AG08396 (cell line): ENCODE data around the gene CRACDL.

Experiments
- DNase-seq: peaks from one replicate; pipeline ENCODE4 v3.0.0; 2012; ENCODE audit warnings: low spot score, mixed read lengths

CRACDL gene

DNA sequence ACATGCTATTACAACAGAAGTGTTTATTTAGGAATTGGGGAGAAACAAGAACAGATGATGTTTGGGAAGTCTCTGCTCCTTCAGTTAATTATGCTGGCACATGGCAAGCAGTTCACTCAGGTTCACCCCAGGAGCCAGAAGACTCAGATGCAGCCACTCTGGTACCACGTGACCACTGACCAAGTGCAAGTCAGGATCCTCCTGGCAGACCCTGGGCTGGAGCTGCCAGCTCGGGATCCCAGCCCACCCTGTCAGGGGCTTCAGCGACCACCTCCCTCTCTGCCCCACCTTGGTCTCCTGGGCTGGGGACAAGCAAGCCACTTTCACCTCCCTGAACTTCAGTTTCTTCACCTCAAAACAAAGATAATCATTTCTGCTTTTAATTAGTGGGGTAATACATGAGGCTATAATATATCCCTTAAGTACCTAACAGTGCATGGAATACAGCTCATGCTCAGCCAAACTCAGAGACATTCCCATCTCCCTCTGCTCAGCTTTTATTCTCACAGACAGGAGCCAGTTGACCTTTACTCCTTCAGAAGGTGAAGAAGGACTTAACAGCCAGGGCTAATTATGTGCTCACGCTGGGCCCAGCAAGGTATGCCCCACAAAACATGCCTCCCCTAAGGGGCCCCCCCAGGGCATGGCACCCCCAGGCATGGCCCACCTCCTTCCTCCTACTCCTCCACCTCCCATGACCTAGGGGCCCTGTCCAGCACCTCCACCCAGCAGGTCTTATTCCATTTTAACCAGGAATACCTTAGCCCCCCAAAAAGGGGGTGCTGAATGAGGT, 11.8 kb downstream of the CRACDL start:
- no peak for DNase-seq

DNA sequence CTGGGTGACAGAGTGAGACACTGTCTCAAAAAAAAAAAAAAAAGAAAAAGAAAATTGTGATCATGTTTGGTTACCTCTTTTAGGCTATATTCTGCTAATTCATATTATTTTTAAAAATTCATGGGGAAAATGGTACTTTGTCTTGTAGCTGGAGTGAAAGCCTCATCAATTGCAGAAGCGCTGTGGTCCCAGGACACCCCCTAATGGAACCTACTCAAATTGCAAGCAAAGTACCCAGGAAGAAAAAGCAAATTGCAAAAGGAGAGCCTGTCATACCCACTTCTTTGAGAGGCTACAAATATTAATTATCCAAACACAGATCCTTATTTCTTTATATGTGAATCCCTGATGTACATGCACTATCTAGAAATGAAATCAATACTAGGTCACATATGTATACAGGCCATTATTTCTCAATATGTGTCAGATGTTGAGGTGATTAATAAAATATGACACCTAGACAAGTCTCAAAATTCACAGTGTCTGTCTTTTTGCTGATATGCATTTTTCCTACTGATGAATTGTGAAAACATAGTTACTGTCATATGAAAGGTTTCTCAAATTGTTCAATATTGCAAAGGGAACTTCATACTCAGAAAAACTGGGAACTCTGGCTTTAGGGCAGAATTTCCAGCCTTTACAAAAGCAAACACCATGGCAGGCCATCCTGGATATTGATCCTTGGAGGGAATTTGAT, 12.6 kb downstream of the CRACDL start:
- DNase-seq = no peak

GRCh38 chr2:98921062-98921461, 15.0 kb downstream of the CRACDL start:
- DNase-seq = no peak

DNA sequence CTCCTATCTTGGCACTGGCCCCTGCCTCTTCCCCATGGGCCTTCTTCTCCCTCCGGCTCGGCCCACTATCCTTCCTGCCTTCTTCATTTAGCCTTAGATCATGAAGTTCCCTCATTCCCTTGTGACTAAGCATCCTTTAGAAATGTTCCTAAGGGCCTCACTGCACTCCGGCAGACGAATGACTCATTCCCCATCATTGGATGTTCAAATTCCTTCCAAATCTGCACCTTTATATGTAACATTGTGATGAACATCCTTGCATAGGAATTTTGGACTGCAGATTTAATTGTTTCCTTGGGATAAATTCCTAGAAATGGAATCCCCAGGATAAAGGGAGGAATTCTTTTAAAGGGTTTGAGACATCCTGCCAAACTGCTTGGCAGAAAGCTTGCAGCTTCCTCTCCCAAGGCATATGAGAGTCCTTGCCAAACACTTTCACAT, 19.0 kb downstream of the CRACDL start:
- DNase-seq = peak; percentile 71

GRCh38 chr2:98915751-98916358, 20.2 kb downstream of the CRACDL start:
- no peak for DNase-seq

DNA sequence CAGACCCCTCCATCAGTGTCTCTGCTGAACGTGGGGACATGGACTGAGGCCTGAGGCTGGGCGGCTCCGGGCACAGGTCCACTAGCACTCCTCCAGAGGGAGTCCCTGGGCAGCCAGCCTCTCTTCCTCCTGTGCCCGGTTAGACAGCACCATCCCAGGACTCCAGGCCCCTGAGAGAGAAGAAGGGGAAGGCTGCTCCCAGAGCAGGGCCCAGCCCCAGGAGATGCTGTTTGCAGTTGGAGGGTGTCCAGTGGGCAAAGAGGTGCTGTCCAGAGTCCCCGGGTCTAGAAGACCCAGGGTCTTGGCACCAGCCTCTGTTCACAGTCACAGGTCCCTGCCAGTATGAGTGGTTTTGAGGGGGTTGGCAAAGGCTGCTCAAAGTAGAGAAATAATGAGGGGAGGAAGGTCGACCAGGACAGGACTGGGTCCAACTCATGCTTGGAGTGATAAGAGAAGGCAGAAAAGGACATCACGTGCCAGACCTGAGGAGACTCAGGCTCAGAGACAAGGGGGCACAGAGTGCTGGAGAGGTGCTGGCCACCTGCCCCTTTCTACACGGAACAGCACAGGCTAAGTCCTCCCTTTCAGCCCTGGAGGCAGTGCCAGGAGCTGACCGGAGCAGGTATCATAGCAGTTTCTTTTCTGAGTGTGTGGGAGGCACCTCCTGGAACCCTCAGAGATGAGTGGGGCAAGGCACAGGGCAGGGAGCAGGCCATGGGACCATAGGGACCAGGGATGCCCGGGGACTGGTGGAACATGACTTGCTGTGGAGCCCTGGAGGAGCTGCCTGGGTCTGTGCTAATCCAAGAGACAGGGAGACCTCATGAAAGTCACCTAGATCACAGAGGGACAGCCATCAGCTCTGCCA, 21.1 kb downstream of the CRACDL start:
- DNase-seq = no peak

- DNase-seq = no peak
These were observed 21.9 kb downstream of the CRACDL start for GRCh38 chr2:98913916-98914712.

- no peak for DNase-seq
These were observed 22.8 kb downstream of the CRACDL start for GRCh38 chr2:98912957-98913915.

- peak; percentile 76 for DNase-seq
These were observed 23.7 kb downstream of the CRACDL start for GRCh38 chr2:98912221-98912851.

GRCh38 chr2:98911376-98912154, 24.5 kb downstream of the CRACDL start:
- no peak for DNase-seq

DNA sequence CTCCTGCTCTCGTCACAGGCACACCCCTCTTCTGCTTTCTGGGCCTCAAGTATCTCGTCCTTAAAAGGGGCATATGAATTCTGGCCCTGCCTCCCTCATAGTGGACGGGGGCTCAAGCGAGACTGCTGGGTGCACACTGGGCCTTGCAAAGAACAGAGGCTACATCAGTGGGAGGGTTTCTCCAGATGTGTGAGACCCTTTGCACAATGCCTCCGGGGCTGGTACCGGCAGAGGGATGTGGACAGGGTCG, 25.0 kb downstream of the CRACDL start:
- DNase-seq = no peak

GRCh38 chr2:98910349-98911125, 25.5 kb downstream of the CRACDL start:
- DNase-seq = no peak

DNA sequence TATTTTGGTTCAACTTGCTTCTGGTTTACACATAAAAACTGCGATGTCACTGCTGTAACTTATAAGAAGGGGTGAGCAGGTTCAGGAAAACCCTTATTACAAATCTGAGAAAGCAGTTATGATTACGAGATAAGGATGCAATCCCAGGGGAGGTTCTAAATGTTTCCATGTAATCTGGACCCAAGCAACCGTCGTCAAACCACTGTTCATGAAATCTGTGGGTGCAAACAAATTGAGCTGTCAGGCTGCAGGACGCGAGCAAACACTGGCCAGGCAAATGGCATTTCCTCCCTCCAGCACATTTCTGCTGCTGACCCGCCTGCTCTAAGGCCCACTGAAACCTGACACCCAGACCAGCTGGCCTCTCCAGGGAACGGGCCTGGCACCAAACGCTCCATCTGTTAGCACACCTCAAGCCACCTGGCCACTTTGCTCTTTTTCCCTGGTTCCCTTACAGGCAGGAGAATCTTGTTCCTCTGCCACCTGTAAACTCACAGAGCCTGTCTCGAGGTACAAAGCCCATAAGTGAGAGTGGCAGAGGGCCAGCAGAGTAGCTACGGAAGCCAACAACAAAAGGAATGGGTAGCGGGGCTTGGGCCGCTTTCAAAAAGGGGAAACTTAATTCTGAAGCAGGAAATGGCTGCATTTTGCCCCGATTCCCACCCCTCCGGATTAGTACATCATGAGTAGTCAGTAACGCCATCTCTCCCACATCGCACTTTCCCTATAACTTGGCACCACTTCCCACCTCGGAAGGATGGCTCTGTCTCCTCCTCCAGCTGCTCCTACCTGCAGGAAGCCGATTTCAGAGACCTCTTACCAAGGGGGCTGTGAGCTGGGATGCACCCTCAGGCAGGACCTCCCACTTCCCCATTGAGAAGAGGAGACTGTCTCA, 26.5 kb downstream of the CRACDL start:
- peak; percentile 69 for DNase-seq

GRCh38 chr2:98908931-98909316, 27.1 kb downstream of the CRACDL start:
- no peak for DNase-seq

DNA sequence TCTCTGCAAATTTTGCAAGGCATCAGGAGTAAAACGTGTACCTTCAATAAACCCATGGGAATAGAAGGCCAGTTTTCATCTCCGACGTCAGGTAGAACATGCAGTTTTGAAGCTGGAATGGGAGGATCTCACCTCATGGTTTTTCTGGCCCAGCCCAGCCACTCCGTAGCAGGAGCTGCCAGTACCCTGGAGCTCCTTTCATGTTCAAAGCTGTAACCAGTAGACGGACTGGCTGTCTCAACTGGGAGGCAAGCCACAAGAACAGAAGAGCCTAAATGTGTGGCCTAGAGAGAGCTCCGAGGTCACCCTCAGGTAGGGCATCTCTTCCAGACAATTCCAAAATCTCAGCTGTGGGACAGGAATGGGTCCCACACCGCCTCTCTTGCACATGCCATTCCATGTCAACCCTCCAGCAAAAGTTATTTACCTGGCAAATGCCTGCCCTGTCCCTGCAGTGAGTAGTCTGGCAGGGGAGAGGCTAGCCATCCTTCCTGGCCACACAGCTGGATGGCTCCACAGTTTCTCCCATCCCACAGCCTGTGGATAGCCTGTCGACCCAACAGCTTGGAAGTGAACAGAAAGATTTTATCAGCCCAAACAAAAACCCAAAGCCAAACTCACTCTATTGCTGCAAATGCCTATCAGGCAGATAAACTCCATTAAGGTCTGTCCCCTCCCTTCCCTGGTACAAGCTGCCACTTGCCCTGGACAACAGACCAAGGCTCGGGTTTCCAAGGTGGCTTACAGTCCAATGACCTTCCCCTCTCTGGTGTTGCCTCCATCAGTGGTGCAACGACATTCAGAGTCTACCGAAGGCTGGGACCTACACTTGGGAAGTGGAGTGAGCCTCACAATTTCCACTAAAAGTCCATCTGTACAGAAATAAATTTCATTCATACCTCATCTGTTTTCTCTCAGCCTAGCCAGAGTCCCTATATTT, 27.8 kb downstream of the CRACDL start:
- DNase-seq = no peak

DNA sequence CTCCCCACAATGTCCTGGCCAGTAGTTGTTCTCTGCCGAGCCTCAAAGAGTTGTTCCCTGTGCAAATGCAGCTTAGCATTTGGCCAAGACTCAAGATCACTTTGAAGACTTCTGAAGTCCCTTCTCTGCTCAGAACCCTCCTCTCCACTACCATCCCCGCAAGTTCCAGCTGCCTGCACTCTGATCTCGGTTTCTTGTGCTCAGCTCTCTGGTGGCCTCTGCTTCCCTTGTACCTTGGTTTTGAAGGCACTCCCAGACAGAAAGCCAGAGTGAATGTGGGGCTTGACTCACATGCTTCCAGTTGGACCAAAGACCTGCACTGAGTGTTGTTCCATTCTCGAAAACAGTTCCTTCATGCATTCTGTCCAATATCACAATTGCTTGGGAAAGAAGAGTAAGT, 28.6 kb downstream of the CRACDL start:
- no peak for DNase-seq
